H9 (cell line): ENCODE data around the gene BPIFB2. TPM values are rescaled to one million over a fixed set of nuclear protein-coding genes. Genes with fewer than 3 reads are reported as not detected.

Source experiments
- DNase-seq: peaks from one replicate; pipeline ENCODE4 v3.0.0-alpha.2; 2017
- H2AFZ ChIP-seq: one replicate; pipeline ENCODE4 v1.6.1; 2013; ENCODE audit warnings: mild to moderate bottlenecking, low read length, control low read depth, moderate library complexity
- H2AK5ac ChIP-seq: 2 replicates; pipeline ENCODE4 v1.6.1; 2013; ENCODE audit warnings: low read length, control low read depth, mixed read lengths; ENCODE audit not compliant: insufficient read length
- H2BK120ac ChIP-seq: one replicate; pipeline ENCODE4 v1.6.1; 2013; ENCODE audit warnings: low read depth, mild to moderate bottlenecking, low read length, control low read depth, inconsistent platforms; ENCODE audit not compliant: poor library complexity, severe bottlenecking
- H2BK12ac ChIP-seq: 2 replicates; pipeline ENCODE4 v1.6.1; 2013; ENCODE audit warnings: low read length, control low read depth, mixed read lengths, low read depth; ENCODE audit not compliant: insufficient read length
- H2BK15ac ChIP-seq: 2 replicates; pipeline ENCODE4 v1.6.1; 2013; ENCODE audit warnings: low read depth, low read length, control low read depth
- H2BK20ac ChIP-seq: one replicate; pipeline ENCODE4 v1.6.1; 2013; ENCODE audit warnings: low read depth, mild to moderate bottlenecking, low read length, control low read depth, inconsistent platforms; ENCODE audit not compliant: poor library complexity, severe bottlenecking
- H2BK5ac ChIP-seq: 2 replicates; pipeline ENCODE4 v1.6.1; 2013; ENCODE audit warnings: low read length, control low read depth, mixed read lengths; ENCODE audit not compliant: insufficient read length
- H3K14ac ChIP-seq: 2 replicates; pipeline ENCODE4 v1.6.1; 2013; ENCODE audit warnings: low read length, control low read depth; ENCODE audit not compliant: insufficient read depth
- H3K18ac ChIP-seq: 2 replicates; pipeline ENCODE4 v1.6.1; 2013; ENCODE audit warnings: low read depth, mild to moderate bottlenecking, mixed read lengths, low read length, control low read depth; ENCODE audit not compliant: insufficient read length
- H3K23ac ChIP-seq: 2 replicates; pipeline ENCODE4 v1.6.1; 2013; ENCODE audit warnings: low read length, control low read depth, mixed read lengths, low read depth; ENCODE audit not compliant: insufficient read length
- H3K23me2 ChIP-seq: 2 replicates; pipeline ENCODE4 v1.6.1; 2013; ENCODE audit warnings: low read depth, mild to moderate bottlenecking, mixed read lengths, low read length, control low read depth; ENCODE audit not compliant: insufficient read length, poor library complexity, severe bottlenecking
- H3K27ac ChIP-seq: 2 replicates; pipeline ENCODE4 v1.5.1; 2013; ENCODE audit warnings: low read length, control low read depth, mixed read lengths, low read depth; ENCODE audit not compliant: insufficient read length
- H3K27me3 ChIP-seq: 2 replicates; pipeline ENCODE4 v1.6.1; 2013; ENCODE audit warnings: low read length, control low read depth, inconsistent platforms; ENCODE audit not compliant: insufficient read depth
- H3K4ac ChIP-seq: 2 replicates; pipeline ENCODE4 v1.6.1; 2013; ENCODE audit warnings: low read depth, mild to moderate bottlenecking, control low read depth, inconsistent platforms, low read length, moderate library complexity
- H3K4me1 ChIP-seq: 2 replicates; pipeline ENCODE4 v1.6.1; 2013; ENCODE audit warnings: low read length, control low read depth, inconsistent platforms; ENCODE audit not compliant: insufficient read depth
- H3K4me2 ChIP-seq: 2 replicates; pipeline ENCODE4 v1.6.1; 2013; ENCODE audit warnings: low read length, control low read depth, mixed read lengths; ENCODE audit not compliant: insufficient read length, insufficient read depth
- H3K56ac ChIP-seq: 2 replicates; pipeline ENCODE4 v1.6.1; 2013; ENCODE audit warnings: low read depth, mild to moderate bottlenecking, mixed read lengths, low read length, control low read depth; ENCODE audit not compliant: insufficient read length
- H3K79me1 ChIP-seq: 2 replicates; pipeline ENCODE4 v1.6.1; 2013; ENCODE audit warnings: low read depth, mild to moderate bottlenecking, moderate library complexity, low read length, control low read depth, inconsistent platforms; ENCODE audit not compliant: insufficient read depth, poor library complexity, severe bottlenecking
- H3K79me2 ChIP-seq: 2 replicates; pipeline ENCODE4 v1.6.1; 2013; ENCODE audit warnings: low read length, control low read depth, inconsistent platforms; ENCODE audit not compliant: insufficient read depth
- H3K9ac ChIP-seq: 2 replicates; pipeline ENCODE4 v1.6.1; 2013; ENCODE audit warnings: low read length, control low read depth, mixed read lengths; ENCODE audit not compliant: insufficient read length; ENCODE audit errors: extremely low read depth
- H3K9me3 ChIP-seq: one replicate; pipeline ENCODE4 v1.6.1; 2013; ENCODE audit warnings: low read depth, low read length, inconsistent platforms; ENCODE audit not compliant: control insufficient read depth
- H3T11ph ChIP-seq: one replicate; pipeline ENCODE4 v1.6.1; 2013; ENCODE audit warnings: mild to moderate bottlenecking, low read length, control low read depth, inconsistent platforms
- H4K20me1 ChIP-seq: one replicate; pipeline ENCODE4 v1.6.1; 2013; ENCODE audit not compliant: control insufficient read depth, insufficient read length, insufficient read depth
- H4K5ac ChIP-seq: 2 replicates; pipeline ENCODE4 v1.6.1; 2013; ENCODE audit warnings: low read depth, mild to moderate bottlenecking, mixed read lengths, low read length, control low read depth; ENCODE audit not compliant: insufficient read length
- H4K8ac ChIP-seq: replicated peaks from 2 replicates; pipeline ENCODE4 v1.6.1; 2013; ENCODE audit warnings: low read length, control low read depth, mixed read lengths, low read depth; ENCODE audit not compliant: insufficient read length
- H4K91ac ChIP-seq: 2 replicates; pipeline ENCODE4 v1.6.1; 2013; ENCODE audit warnings: low read depth, mild to moderate bottlenecking, moderate library complexity, mixed read lengths, low read length, control low read depth; ENCODE audit not compliant: insufficient read length
- H3K27ac Mint-ChIP-seq, 3 experiments: 2 replicates in 2 of 3; 3 replicates in 1 of 3; pipeline ENCODE4 v1.8.0; 2020 to 2021; ENCODE audit warnings: mixed read lengths in 3 of 3, mild to moderate bottlenecking in 1 of 3, moderate library complexity in 1 of 3
- H3K27me3 Mint-ChIP-seq: 2 replicates; pipeline ENCODE4 v1.8.0; 2021; ENCODE audit warnings: low read depth, mild to moderate bottlenecking, moderate library complexity, mixed read lengths
- H3K36me3 Mint-ChIP-seq, 3 experiments: 2 replicates in 2 of 3; 3 replicates in 1 of 3; pipeline ENCODE4 v1.8.0; 2020 to 2021; ENCODE audit warnings: low read depth in 3 of 3, mixed read lengths in 3 of 3; ENCODE audit not compliant: insufficient read depth in 1 of 3
- H3K4me1 Mint-ChIP-seq, 2 experiments: 2 replicates each; pipeline ENCODE4 v1.8.0; 2020; ENCODE audit warnings: mixed read lengths in 2 of 2
- H3K4me3 Mint-ChIP-seq, 2 experiments: 2 replicates in 1 of 2; 3 replicates in 1 of 2; pipeline ENCODE4 v1.8.0; 2020 to 2021; ENCODE audit warnings: mild to moderate bottlenecking in 2 of 2, mixed read lengths in 2 of 2, moderate library complexity in 1 of 2
- H3K9me3 Mint-ChIP-seq, 2 experiments: 2 replicates in 1 of 2; 3 replicates in 1 of 2; pipeline ENCODE4 v1.8.0; 2020; ENCODE audit warnings: mild to moderate bottlenecking in 2 of 2, mixed read lengths in 2 of 2, moderate library complexity in 1 of 2
- CTCF ChIP-seq: fragments of 200-600 bp; sonication (generic); conservative IDR thresholded peaks from 3 replicates; pipeline ENCODE4 v1.8.0; 2021; ENCODE audit warnings: antibody characterized with exemption, mild to moderate bottlenecking
- WGBS: extraction: QIAGEN DNeasy Blood & Tissue Kit; methylation state at CpG from one replicate; pipeline ENCODE4 v1.1.7; 2013; ENCODE audit warnings: missing lambda C conversion rate, low lambda C conversion rate, mixed read lengths; ENCODE audit not compliant: insufficient read length; ENCODE audit errors: extremely low coverage; 5-methylcytosine and 5-hydroxymethylcytosine counted together
- total RNA-seq: library from RNA; stranded (reverse); gene quantifications from 2 replicates; pipeline ENCODE4 v1.2.1, GENCODE V29; 2021

The BPIFB2 gene
- total RNA-seq, 1 experiment from 2014 or later, result not detected

DNA sequence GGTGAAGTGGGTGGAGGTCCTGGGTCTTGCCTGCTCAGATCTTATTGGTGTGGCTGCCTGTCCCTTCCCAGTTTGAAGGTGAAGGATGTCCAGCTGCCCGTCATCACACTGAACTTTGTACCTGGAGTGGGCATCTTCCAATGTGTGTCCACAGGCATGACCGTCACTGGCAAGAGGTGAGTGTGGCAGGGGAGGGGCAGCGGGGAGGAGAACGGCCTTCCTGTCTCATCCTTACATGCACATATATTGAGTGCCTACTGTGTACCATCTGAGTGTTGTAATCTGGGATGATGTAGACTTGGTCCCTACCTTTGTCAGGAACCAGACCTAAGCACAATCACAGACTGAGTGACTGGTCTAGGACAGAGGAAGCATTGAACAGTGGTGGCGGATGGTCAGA, 26.6 kb downstream of the BPIFB2 start:
- Histone ChIP-seq H2AK5ac (no peak overlapping the region), H4K8ac (no peak overlapping the region), H3K4ac (no peak overlapping the region), H3T11ph (no peak overlapping the region), H3K79me2 (no peaks in the 10 kb centered on the region), H3K56ac (no peak overlapping the region), H3K27ac (no peak overlapping the region), H3K23ac (no peak overlapping the region), H3K18ac (no peak overlapping the region), H2AFZ (no peak overlapping the region), H3K14ac (no peak overlapping the region), H4K5ac (no peak overlapping the region), H2BK5ac (no peak overlapping the region), H3K9ac (no peak overlapping the region), H2BK120ac (no peak overlapping the region), H4K20me1 (no peaks in the 10 kb centered on the region), H3K4me1 (no peaks in the 10 kb centered on the region), H2BK12ac (no peak overlapping the region), H2BK20ac (no peak overlapping the region), H3K9me3 (no peaks in the 10 kb centered on the region), H3K23me2 (no peaks in the 10 kb centered on the region), H3K27me3 (no peaks in the 10 kb centered on the region), H2BK15ac (no peak overlapping the region), H3K4me2 (no peak overlapping the region), H3K79me1 (no peaks in the 10 kb centered on the region), H4K91ac (no peak overlapping the region)
- Mint-ChIP-seq H3K9me3 (peaks cover 2 to 4% of the 10 kb centered on the region in 2 experiments; a peak in 3 of 5 replicates), H3K4me3 (no peak overlapping the region), H3K4me1 (no peaks in the 10 kb centered on the region), H3K36me3 (no peaks in the 10 kb centered on the region), H3K27me3 (peaks cover 29% of the 10 kb centered on the region), H3K27ac (no peak overlapping the region; a peak in 1 of 7 replicates)
- no CpG with 5 or more reads among the region's 5 CpGs for WGBS
- DNase-seq, result no peak
- no peak for TF ChIP-seq CTCF
